Ishikawa (cell line): ENCODE measurements around the gene SLC4A2.

Experiments used
- EP300 ChIP-seq: IDR thresholded peaks from 2 replicates; pipeline ENCODE4 v1.6.1; 2012; ENCODE audit warnings: borderline replicate concordance
- YY1 ChIP-seq: IDR thresholded peaks from 2 replicates; pipeline ENCODE4 v1.6.1; 2012; ENCODE audit warnings: low read depth

DNA sequence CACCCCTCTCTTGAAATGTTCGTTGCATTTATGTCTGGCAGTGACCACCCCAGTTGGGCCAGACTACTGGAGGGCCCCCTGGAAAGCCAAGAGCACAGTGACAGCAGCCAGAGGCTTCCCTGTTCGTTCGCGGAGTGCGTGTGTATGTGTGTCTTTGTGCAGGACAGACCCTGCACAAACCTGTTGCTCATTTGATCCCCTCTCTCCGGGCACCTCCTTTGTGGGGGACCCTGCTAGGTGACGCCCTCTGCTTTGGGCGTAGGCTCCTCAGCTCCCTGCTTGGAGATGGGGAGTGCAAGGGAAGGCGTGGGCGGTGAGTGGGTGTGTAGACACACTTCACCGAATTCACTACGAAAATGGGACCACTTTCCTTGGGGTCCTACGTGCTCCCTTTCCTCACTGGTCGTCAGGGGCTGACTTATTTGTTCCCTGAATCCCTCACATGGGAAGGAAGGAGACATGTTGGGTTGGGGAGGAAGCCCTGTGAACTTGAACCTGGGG lies 65.6 kb downstream of the SLC4A2 start:
- TF ChIP-seq EP300, result no peak
- TF ChIP-seq YY1, result no peak
